Activated naive CD4-positive, alpha-beta T cell treated with anti-CD3 and anti-CD28 coated beads, Interleukin-2, amount 50 U/mL, for 24 hours (primary cell): Measurements from ENCODE around the gene ATP2B2.

Experiments
- H3K27ac Mint-ChIP-seq: one replicate; pipeline ENCODE4 v1.8.0; 2021; ENCODE audit warnings: mild to moderate bottlenecking, mixed read lengths
- H3K27me3 Mint-ChIP-seq: one replicate; pipeline ENCODE4 v1.8.0; 2021; ENCODE audit warnings: mixed read lengths
- H3K36me3 Mint-ChIP-seq: one replicate; pipeline ENCODE4 v1.8.0; 2021; ENCODE audit warnings: mixed read lengths
- H3K4me1 Mint-ChIP-seq: one replicate; pipeline ENCODE4 v1.8.0; 2021; ENCODE audit warnings: mixed read lengths
- H3K4me3 Mint-ChIP-seq: one replicate; pipeline ENCODE4 v1.8.0; 2021; ENCODE audit warnings: mild to moderate bottlenecking, mixed read lengths
- H3K9me3 Mint-ChIP-seq: one replicate; pipeline ENCODE4 v1.8.0; 2021; ENCODE audit warnings: mixed read lengths

Gene ATP2B2

GRCh38 chr3:10428406-10429091, 76.8 kb downstream of the ATP2B2 start:
- Mint-ChIP-seq H3K36me3 (no peaks in the 10 kb centered on the region), H3K4me3 (no peak overlapping the region), H3K27me3 (no peaks in the 10 kb centered on the region), H3K27ac (no peak overlapping the region), H3K4me1 (no peaks in the 10 kb centered on the region), H3K9me3 (no peaks in the 10 kb centered on the region)

DNA sequence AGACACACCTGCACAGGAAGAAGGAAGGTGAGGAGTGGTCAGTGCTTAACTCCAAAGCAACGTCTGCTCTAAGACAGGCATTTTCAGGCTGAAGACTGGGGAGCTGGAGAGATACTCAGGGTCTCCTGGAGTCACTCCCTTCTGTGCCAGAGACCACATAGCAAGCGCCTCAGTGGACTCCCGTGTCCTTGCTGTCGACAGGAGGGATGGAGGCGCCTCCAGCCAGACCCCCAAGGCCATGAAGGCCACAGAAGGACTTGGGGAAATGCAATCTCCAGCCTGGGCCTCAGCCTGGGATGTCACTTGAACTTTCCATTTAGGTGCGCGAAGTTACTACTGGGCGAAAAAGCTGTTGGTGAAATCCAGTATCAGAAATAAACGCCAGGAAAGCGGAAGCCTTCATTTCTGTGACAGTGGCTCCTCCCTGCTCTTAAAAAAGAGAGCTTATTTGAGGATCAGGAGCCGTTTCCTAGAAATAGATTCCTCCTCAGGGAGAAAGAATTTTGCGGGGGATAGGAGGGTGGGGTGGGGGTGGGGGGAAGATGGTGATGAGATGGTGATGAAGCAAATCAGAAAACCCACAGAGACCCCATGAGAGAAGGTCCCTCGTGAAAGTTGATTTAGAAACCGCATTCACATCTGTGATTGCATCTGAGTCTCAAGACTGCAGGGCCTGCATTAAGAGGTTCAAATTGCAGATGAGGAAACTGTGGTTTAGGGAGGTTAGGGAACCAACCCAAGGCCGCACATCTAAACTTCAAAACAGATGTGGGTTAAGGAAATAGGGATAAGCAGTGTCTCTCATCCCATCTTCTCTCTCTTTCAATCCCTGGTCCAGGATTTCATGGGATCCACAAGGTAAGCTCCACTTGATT, 78.8 kb downstream of the ATP2B2 start:
- H3K27ac Mint-ChIP-seq: no peak overlapping the region

DNA sequence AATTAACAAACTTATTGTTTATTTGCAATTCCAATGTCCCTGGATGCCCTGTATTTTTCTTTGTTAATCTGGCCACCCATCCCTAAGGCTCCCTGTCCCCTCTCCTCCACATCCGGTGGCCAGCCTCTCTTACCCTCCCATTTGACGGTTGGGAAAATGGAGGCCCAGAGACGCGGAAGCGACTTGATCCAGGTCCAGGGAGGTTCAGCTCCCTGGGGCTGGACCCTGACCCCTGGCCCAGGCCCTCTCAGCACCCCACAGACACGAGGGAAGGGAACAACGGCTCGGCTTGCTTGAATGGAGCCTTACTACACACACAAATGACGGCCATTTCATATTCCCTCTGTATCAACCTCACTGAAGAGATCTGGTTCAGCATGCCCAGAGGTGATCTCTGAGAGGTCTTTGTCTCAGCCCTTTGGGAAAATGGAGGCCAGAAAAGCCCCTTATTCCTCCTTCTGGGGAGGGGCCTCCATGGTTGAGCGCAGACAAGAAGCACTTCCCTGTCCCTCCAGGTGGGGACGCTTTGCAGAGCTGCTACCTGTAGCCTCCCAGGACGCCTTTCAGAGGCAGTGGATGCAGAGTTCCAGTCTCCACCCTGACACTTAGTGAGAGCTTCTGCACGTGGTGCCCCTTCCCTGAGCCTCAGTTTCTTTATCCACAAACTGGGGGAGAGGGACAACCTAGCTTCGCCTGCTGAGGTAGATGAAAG, 82.1 kb downstream of the ATP2B2 start:
- H3K9me3 Mint-ChIP-seq: no peaks in the 10 kb centered on the region
- no peaks in the 10 kb centered on the region for H3K36me3 Mint-ChIP-seq
- no peaks in the 10 kb centered on the region for H3K27me3 Mint-ChIP-seq
- no peak overlapping the region for H3K27ac Mint-ChIP-seq
- peaks cover 10% of the 10 kb centered on the region for H3K4me1 Mint-ChIP-seq
- H3K4me3 Mint-ChIP-seq: no peak overlapping the region

More for the DNA sequence above, 78.8 kb downstream of the ATP2B2 start:
- Mint-ChIP-seq H3K36me3 (no peaks in the 10 kb centered on the region), H3K4me3 (no peak overlapping the region), H3K27me3 (no peaks in the 10 kb centered on the region), H3K4me1 (no peaks in the 10 kb centered on the region), H3K9me3 (no peaks in the 10 kb centered on the region)

DNA sequence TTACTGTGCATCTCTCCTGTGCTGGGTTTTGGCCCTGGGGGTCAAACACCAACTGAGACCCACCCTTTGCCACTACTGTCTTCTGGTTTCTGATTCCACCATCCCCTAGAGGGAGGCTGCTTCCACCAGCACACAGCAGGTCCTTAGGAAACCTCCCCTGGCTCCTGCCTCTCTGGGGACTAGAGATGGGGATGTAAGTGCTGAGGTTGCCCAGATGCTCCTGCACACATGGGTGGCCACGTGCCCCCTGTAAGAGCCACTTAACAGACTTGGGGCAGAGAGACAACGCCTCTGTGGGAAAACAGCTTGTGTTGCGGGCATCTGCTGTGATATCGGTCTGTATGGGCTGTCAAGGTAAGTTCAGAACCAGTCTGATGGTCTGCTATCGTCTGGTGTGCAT, 83.4 kb downstream of the ATP2B2 start:
- H3K36me3 Mint-ChIP-seq: no peaks in the 10 kb centered on the region
- no peaks in the 10 kb centered on the region for H3K27me3 Mint-ChIP-seq
- no peak overlapping the region for H3K27ac Mint-ChIP-seq
- H3K4me3 Mint-ChIP-seq: no peak overlapping the region
- H3K4me1 Mint-ChIP-seq: peaks cover 10% of the 10 kb centered on the region
- no peaks in the 10 kb centered on the region for H3K9me3 Mint-ChIP-seq

DNA sequence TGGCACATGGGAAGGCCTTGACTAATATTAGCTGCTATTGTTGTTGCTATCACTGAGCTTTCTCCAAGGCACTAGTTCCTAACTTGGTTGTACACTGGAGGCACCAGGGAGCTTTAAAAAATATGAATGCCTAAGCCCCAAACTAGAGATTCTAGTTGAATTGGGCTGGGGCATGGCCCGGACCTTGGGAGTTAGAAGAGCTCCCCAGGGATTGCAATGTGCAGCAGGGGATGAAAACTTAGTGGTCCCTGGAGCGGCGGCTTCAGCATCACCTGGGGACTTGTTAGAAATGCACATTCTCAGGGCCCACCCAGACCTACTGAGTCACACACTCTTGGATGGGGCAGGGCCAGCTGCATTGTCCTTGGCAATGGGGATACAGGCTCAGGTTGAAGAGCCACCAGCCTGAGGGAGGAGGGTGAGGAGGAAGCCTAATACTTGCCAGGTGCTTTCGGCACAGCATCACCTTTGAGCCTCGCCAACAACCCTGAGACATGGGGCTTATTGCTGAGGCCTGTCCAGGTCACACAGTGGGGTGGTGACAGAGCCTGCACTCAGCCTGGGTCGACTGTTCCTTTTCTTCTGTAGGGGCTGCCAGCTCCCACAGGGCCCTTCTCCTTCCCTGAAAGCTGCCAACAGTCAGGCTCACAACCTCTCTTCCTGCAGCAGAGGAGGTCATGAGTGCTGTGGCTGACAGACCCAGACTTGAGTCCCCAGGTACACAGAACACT, 84.5 kb downstream of the ATP2B2 start:
- Mint-ChIP-seq H3K4me3 (no peak overlapping the region), H3K36me3 (no peaks in the 10 kb centered on the region), H3K27ac (no peak overlapping the region), H3K9me3 (no peaks in the 10 kb centered on the region), H3K27me3 (no peaks in the 10 kb centered on the region), H3K4me1 (peaks cover 10% of the 10 kb centered on the region)

- Mint-ChIP-seq H3K36me3 (no peaks in the 10 kb centered on the region), H3K4me3 (no peak overlapping the region), H3K9me3 (no peaks in the 10 kb centered on the region), H3K4me1 (peaks cover 10% of the 10 kb centered on the region), H3K27me3 (no peaks in the 10 kb centered on the region), H3K27ac (peak overlapping the region; percentile 43)
Measured at GRCh38 chr3:10419637-10420232, 85.7 kb downstream of the ATP2B2 start.

GRCh38 chr3:10417847-10418246, 87.5 kb downstream of the ATP2B2 start:
- H3K36me3 Mint-ChIP-seq: no peaks in the 10 kb centered on the region
- no peak overlapping the region for H3K4me3 Mint-ChIP-seq
- H3K9me3 Mint-ChIP-seq: no peaks in the 10 kb centered on the region
- H3K27ac Mint-ChIP-seq: no peak overlapping the region
- H3K4me1 Mint-ChIP-seq: peaks cover 10% of the 10 kb centered on the region
- H3K27me3 Mint-ChIP-seq: no peaks in the 10 kb centered on the region

GRCh38 chr3:10416730-10417300, 88.6 kb downstream of the ATP2B2 start:
- H3K27ac Mint-ChIP-seq: no peak overlapping the region
- no peaks in the 10 kb centered on the region for H3K36me3 Mint-ChIP-seq
- H3K4me1 Mint-ChIP-seq: peaks cover 10% of the 10 kb centered on the region
- H3K9me3 Mint-ChIP-seq: no peaks in the 10 kb centered on the region
- no peak overlapping the region for H3K4me3 Mint-ChIP-seq
- H3K27me3 Mint-ChIP-seq: no peaks in the 10 kb centered on the region

DNA sequence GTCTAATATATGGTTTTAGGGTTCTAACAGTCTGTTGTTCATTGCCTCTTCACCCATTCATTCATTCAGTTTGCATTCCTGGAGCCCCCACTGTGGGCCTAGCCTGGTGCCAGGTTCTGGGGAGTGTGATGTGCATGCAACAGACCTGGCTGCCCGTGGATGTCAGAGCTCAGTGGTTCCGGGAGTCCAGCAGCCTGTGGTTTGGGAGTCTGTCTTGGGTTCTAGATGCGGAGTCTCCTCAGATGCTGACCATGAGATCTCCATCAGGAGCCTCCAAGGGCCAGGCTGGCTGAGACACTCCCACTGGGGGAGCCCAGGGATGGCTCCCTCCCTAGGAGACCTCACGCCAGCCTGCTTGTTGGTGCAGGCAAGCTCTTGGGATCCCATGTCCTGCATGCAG, 92.3 kb downstream of the ATP2B2 start:
- no peaks in the 10 kb centered on the region for H3K27me3 Mint-ChIP-seq
- H3K36me3 Mint-ChIP-seq: no peaks in the 10 kb centered on the region
- H3K9me3 Mint-ChIP-seq: no peaks in the 10 kb centered on the region
- H3K27ac Mint-ChIP-seq: no peak overlapping the region
- no peaks in the 10 kb centered on the region for H3K4me1 Mint-ChIP-seq
- no peak overlapping the region for H3K4me3 Mint-ChIP-seq

GRCh38 chr3:10411598-10412332, 93.6 kb downstream of the ATP2B2 start:
- no peaks in the 10 kb centered on the region for H3K36me3 Mint-ChIP-seq
- no peak overlapping the region for H3K27ac Mint-ChIP-seq
- H3K4me3 Mint-ChIP-seq: no peak overlapping the region
- H3K9me3 Mint-ChIP-seq: no peaks in the 10 kb centered on the region
- H3K4me1 Mint-ChIP-seq: no peaks in the 10 kb centered on the region
- no peaks in the 10 kb centered on the region for H3K27me3 Mint-ChIP-seq

DNA sequence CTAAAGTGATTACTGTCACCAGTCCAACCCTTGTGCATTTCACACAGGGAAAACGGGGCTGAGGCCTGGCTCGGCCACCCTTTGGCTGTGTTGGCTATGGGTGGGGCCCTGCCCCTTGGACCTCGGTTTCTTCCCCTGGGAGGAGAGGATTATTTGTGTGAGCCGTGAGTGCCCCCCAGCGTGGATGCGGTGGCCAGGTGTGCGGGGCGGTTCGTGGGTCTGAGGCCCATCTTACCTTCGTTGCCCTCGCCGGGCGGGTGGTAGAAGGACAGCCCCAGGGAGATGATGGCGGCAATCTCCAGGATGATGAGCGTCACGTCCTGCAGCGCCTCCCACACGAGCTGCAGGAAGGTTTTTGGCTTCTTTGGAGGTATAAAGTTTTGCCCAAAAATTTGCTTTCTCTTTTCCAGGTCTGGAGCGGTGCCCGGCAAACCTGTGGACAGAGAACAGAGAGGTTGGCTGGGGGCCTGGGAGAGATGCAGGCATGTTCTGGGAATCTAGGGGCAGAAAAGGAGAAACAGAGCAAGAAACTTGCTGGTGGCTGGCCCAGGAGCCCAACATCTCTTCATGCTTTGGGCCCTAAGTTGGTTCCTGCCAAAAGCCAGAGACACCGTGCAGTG, 94.9 kb downstream of the ATP2B2 start:
- Mint-ChIP-seq H3K9me3 (no peaks in the 10 kb centered on the region), H3K4me1 (no peaks in the 10 kb centered on the region), H3K4me3 (no peak overlapping the region), H3K36me3 (no peaks in the 10 kb centered on the region), H3K27me3 (no peaks in the 10 kb centered on the region), H3K27ac (no peak overlapping the region)

DNA sequence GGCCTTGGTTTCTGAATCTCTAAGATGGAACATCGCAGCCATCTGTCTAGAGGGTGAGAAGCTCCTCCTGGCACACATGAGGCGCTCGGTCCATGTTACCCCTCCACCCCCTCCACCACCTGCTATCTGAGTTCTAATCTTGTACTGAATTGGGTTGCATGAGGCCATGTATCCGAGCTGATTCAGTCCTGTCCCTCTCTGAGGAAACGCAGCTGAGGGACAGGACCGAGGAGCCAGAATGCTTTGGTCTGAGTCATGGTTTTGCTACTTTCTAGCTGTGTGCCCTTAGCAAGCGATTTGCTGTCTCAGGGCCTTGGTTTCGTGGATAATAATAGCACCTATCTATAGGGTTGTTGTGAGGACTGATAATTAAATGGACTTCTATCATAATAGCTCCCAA, 96.7 kb downstream of the ATP2B2 start:
- H3K9me3 Mint-ChIP-seq: no peaks in the 10 kb centered on the region
- H3K4me1 Mint-ChIP-seq: no peaks in the 10 kb centered on the region
- H3K27me3 Mint-ChIP-seq: no peaks in the 10 kb centered on the region
- H3K4me3 Mint-ChIP-seq: no peak overlapping the region
- no peaks in the 10 kb centered on the region for H3K36me3 Mint-ChIP-seq
- H3K27ac Mint-ChIP-seq: no peak overlapping the region

- Mint-ChIP-seq H3K36me3 (no peaks in the 10 kb centered on the region), H3K27me3 (no peaks in the 10 kb centered on the region), H3K4me1 (no peaks in the 10 kb centered on the region), H3K9me3 (no peaks in the 10 kb centered on the region), H3K4me3 (no peak overlapping the region), H3K27ac (no peak overlapping the region)
Measured at GRCh38 chr3:10407361-10407760, 98.0 kb downstream of the ATP2B2 start.

DNA sequence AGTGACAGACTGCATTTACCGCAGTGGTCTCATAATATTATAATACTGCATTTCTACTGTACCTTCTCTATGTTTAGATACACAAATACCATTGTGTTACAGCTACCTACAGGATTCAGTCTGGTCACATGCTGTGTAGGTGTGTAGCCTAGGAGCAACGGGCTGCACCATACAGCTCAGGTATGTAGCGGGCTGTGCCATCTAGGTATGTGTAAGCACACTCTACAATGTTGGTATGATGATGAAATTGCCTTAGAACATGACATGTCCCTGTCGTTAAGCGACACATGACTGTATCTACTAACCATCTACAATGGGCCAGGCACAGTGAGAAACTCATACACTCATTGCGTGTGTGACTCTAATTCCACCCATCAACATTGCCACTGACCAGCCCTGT, 99.0 kb downstream of the ATP2B2 start:
- Mint-ChIP-seq H3K9me3 (no peaks in the 10 kb centered on the region), H3K4me1 (no peaks in the 10 kb centered on the region), H3K4me3 (no peak overlapping the region), H3K36me3 (no peaks in the 10 kb centered on the region), H3K27me3 (no peaks in the 10 kb centered on the region), H3K27ac (no peak overlapping the region)
